Activated CD8-positive, alpha-beta memory T cell treated with anti-CD3 and anti-CD28 coated beads for 4 hours (primary cell): ENCODE data around the gene KLF9.

Experiments used
- DNase-seq, 2 donors: peaks; one replicate each; pipeline ENCODE4 v3.0.0-alpha.2; 2020; ENCODE audit warnings: low read depth in 2 of 2

Gene KLF9

DNA sequence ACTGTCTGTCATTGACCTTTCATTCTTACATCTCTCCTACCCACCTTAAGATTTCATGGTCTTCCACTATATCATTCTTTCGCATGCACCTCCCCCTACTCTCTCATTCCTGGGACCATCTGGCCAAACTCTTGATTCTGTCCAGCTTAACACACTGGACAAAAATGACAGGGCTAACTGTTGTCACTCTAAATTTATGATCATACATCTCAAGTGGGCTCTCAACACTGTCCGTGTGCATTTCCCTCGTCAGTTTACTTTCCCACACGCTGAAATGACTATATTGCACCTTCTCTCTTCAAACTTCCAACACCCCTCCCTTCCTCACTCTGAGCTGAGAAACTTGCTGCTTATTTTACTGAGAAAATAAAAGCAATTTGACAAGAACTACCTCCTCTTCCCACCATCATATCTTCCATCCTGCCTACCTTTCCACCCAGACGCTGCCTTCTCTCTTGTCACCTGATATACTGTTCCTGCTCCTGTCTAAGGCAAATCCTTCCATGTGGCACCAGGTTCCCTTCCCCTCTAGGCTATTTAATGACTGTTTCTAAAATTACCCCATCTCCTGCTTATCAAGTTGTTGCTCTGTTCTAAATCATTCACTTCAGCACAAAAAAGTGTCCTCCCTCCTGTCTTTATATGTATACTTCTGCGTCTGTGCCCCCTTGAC, 8.1 kb upstream of the KLF9 start:
- DNase-seq, result no peak

DNA sequence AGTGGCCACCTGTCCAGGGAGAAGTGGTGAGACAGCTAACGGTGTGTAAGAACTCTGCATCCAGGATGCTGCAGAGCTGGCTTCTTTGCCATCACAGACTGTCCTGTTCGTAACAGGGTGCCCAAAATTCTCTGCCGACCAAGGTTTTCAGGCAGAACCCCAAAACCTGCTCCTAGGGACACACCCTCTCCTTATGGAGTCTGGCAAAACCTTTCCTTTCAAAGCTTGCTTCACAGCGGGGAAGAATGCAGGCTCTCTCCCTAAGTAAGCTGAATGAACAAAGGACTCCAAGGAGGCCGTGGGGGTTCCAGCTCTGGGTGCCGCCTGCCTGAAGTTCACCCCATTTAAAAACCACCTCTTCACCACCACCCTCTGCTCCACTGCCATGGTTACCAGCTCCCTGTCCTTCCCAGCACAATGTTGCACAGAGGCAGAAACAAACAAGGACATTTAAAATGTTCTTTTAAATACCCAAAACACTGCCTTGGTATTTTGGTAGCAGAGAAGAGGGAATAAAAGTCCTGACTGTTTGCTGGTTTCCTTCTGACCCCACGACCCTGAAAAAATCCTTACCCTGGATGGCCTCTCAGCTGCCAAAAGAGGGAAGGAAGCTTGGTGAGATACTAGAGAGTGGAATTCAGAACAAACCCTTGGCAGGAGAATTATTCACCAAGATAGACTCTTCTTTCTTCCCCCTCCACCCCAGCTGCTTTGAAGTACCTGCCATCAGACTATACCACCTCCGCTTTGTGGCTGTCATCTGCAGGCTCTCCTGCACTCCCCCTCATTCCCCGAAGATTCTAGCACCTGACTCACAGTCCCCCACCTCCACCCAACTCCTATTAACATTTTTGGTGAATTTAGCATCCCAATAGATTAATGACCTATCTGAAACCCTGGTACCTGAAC, 7.1 kb upstream of the KLF9 start:
- peak; percentile 37 to 62 for DNase-seq

DNA sequence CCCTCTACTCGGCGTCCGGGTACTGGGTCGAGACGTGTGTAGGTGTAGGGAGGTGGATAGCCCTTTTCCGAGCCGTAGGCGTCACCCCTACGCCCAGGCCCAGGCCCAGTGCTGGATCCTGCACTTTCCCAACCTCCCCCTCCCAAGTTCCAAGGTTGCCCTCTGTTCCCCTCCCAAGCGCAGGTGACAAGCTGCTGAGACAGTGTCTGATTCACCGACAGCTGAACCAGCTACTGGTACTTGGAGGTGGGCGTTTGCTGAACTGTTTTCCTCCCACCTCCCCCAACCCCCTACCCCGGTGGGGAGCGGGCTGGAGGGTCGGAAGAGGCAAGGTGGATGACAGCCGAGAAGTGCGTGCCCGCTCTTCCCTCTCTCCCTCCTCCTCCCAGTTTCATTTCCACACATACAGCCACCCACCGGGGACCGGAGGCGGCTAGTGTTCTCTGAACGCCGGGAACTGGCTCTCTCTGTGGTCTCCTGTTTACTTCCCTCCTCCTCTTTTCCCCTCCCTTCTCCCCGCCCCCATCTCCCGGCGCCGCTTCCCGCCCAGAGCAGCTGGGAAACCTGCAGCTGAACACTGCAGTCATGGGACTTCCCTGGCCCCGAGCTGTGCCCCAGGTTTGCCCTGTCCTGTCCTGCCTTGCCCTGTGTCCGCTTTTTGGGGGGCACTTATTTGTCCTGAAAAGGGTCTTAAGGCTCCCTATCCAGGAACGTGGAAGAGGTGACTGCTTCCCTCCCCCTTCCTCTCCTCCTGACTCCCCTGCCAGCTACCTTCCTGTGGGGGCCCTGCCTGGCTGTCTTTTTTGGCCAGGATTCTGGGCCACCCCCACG, 6.2 kb upstream of the KLF9 start:
- peak; percentile 40 to 59 for DNase-seq

- DNase-seq, result peak; percentile 80 to 84
Observed at GRCh38 chr9:70419556-70420440, 5.3 kb upstream of the KLF9 start.

- DNase-seq, result peak; percentile 78 to 85
Observed at GRCh38 chr9:70418822-70419555, 4.5 kb upstream of the KLF9 start.

- DNase-seq, result no peak
Observed at GRCh38 chr9:70415476-70415875, 1.0 kb upstream of the KLF9 start.

DNA sequence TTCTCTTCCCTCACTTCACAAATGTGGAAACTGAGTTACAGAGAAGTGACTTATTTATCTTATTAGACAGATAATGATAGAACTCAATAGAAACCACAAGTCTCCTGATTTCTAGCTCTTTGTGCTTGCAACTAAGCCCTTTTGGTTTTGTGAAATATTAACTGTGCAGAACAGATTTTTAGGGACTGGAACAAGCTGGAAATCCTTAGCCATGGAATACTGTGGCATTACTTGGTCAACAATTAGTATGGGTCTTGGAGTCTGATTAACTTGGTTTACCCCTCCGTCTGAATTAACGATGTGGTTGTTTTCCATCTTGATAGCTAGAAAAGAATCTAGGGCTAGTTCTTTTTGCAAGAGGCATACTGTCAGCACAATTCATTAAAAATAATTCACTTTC, 584 bp upstream of the KLF9 start:
- DNase-seq, result no peak

DNA sequence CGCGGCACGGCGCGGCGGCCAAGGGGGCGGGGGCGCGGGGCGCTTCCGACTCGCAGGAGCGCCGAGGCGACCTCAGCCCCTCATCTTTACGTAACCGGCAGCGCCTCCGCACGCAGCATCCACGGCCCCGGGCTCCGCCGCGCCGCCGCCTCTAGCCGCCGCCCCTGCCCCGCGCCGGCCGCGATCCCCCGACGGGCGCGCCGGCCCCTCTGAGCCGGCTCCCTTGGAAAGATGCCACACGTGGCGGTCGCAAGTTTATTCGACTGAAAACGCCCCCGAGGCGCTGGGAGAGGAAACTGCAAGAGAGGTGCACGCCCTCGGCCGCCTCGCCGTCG, 1.0 kb downstream of the KLF9 start:
- peak; percentile 9 to 36 for DNase-seq

DNA sequence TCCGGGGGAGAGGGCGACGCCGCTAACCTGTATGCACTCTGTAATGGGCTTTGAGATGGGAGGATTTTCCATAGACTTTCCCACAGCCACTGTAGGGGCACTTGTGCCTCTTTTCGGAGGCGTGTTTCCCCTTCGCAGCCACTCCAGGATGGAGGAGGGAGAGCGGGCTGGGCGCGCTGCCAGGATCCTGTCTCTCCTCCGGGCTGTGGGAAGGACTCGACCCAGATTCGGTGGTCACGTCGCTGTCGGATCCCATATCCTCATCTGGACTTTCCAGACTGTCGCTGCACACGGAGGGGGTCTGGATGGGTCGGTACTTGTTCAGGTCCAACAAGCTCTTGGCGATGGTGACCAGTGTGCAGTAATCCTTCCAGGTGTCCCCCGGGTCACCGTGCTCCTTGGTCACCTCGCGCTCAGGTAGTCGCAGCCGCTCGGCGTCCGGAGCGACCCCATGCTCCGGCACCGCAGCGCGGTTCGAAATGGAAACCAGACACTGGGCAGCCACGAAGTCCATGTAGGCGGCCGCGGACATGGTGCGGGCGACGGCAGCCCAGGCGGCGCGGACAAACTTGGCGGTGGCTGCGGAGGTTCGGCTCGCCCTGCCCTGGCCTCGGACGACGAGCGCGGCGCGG, 1.5 kb downstream of the KLF9 start:
- DNase-seq, result peak; percentile 11 to 12

- peak; percentile 35 to 47 for DNase-seq
Observed at GRCh38 chr9:70411930-70412831, 2.3 kb downstream of the KLF9 start.

- DNase-seq, result peak; percentile 29 to 49
Observed at GRCh38 chr9:70411121-70411929, 3.1 kb downstream of the KLF9 start.

DNA sequence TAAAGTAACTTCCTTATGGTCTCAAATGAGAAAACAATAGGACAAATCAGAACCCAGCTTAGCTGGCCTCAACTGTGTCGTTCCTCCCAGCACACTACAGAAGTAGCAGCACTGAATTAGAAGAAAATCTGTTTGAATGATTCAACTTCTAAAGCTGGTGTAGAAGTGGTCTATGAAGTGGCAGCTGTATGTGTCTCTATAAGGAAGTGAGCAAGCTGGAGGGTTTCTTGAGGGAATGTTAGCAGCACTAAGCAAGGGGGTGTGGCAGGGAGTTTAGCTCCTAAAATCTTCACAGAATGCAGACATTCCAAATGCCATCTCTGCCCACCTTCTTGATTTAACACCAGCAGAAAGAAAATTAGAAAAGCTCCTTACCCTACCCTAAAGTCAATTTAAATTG, 4.1 kb downstream of the KLF9 start:
- no peak for DNase-seq

- no peak for DNase-seq
Observed at GRCh38 chr9:70409800-70410199, 4.7 kb downstream of the KLF9 start.

- DNase-seq, result no peak
Observed at GRCh38 chr9:70409280-70409679, 5.2 kb downstream of the KLF9 start.

DNA sequence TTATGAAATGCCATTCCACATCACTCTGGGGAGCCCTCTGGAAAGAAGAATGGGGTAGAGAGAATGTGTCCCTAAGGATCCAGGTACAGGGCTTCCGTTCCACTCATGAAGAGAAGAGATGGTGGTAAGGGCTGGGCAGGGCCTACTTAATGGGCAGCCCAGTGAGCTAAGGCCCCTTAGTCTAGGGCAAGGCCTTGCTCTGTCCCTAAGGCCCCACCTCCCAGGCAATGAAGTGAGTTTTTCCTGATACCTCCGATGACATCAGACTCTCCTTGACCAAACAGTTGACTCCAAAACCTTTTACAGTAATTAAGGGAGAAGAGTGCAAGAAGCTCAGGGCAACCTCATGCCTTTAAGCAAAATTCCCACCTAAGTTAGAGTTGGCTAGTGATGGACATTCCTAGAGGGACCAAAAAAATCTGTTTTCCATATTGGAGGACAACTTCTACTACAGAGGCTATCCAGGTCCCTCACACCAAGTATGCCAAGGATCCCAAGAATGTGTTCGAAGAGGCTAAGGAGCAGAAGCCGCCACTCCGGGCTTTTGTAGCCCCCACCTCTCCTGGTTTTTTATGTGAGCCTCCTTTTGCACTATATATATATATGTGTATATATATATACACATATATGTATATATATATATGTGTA, 5.9 kb downstream of the KLF9 start:
- no peak for DNase-seq

DNA sequence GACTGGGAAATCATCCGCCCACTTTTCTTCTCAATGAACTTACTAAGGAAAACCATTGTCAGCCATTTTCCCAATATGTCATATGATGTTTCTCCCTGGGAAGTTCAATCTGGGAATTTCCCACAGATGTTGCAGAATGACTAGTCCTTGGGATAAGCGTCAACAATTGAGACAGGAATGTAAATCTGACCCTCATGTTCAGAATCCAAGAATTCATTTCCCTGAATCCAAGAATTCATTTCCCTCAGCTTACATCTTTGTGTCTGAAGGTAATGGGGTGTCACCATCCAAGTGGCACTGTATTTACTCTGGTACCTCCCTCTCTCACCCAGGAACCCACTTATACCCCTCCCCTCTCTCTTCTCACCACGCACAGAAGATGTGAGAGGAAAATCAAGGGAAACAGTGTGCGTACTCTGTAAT, 7.4 kb downstream of the KLF9 start:
- DNase-seq, result no peak

DNA sequence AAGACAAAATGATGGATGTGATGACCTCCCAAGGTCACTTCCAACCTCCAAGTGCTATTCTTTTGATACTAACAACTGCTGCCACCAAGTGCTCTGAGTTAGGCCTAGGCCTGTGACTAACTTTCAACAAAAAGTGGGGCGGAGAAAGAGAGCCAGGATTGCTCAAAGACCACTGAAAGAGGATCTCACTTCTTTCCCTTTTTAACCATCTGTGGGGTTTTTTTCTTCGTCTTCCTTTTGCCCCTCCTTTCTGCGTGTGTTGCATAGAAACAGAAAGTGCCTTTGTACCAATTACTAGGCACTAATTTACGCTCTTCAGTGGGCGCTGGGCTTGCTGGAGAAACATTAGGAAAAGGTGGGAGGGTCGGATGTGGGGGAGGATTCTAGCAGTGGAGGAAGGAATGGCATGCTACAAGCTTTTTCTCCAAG, 8.0 kb downstream of the KLF9 start:
- DNase-seq, result no peak
